Esophagus muscularis mucosa (tissue), 4 donors: Measurements from ENCODE around the gene NR3C2. TPM values are rescaled to one million over a fixed set of nuclear protein-coding genes. Genes with fewer than 3 reads are reported as not detected.

Source experiments
- DNase-seq: peaks from one replicate; pipeline ENCODE4 v3.0.0-alpha.2; 2017; ENCODE audit errors: extremely low spot score
- H3K27ac ChIP-seq, 4 donors: fragments of 200-600 bp; sonication (generic); replicated peaks in 1 of 4; 1 replicate in 3 of 4; 2 replicates in 1 of 4; pipeline ENCODE4 v1.5.1; 2016 to 2019; ENCODE audit warnings: mild to moderate bottlenecking in 1 of 4
- H3K27me3 ChIP-seq, 4 donors: fragments of 200-600 bp; sonication (generic); one replicate each; pipeline versions ENCODE4 v1.5.1 to v1.6.0; 2016 to 2019
- H3K36me3 ChIP-seq, 4 donors: fragments of 200-600 bp; sonication (generic); one replicate each; pipeline ENCODE4 v1.5.1; 2016 to 2019
- H3K4me1 ChIP-seq, 4 donors: fragments of 200-600 bp; sonication (generic); one replicate each; pipeline ENCODE4 v1.5.1; 2016 to 2019
- H3K4me3 ChIP-seq, 4 donors: fragments of 200-600 bp; sonication (generic); 1 replicate in 2 of 4; 2 replicates in 2 of 4; pipeline ENCODE4 v1.5.1; 2016 to 2019; ENCODE audit warnings: mild to moderate bottlenecking in 4 of 4, moderate library complexity in 1 of 4
- H3K9me3 ChIP-seq, 4 donors: fragments of 200-600 bp; sonication (generic); 1 replicate in 3 of 4; 2 replicates in 1 of 4; pipeline ENCODE4 v1.5.1; 2016 to 2019
- CTCF ChIP-seq, 3 experiments: fragments of 200-600 bp in 2 of 3; fragments of 450-650 bp in 1 of 3; sonication (generic) in 2 of 3; IDR thresholded peaks; one replicate each; pipeline ENCODE4 v1.5.1; 2017 to 2019; ENCODE audit warnings: antibody characterized with exemption in 3 of 3, mild to moderate bottlenecking in 2 of 3, moderate library complexity in 1 of 3
- EP300 ChIP-seq: sonication (generic); formaldehyde crosslinking; IDR thresholded peaks from one replicate; pipeline ENCODE4 v1.6.1; 2017; ENCODE audit warnings: antibody characterized with exemption
- POLR2A ChIP-seq: fragments of 450-650 bp; IDR thresholded peaks from one replicate; pipeline ENCODE4 v1.6.1; 2017; ENCODE audit warnings: antibody characterized with exemption, moderate library complexity, mild to moderate bottlenecking, low read depth
- POLR2AphosphoS5 ChIP-seq, 2 donors: sonication (generic); formaldehyde crosslinking; IDR thresholded peaks; one replicate each; pipeline ENCODE4 v1.6.1; 2017; ENCODE audit warnings: antibody characterized with exemption in 2 of 2
- WGBS: methylation state at CpG from one replicate; pipeline ENCODE4 v1.1.5; 2018; 5-methylcytosine and 5-hydroxymethylcytosine counted together
- intact Hi-C: fragments of 100-400 bp; cut with DNase I; formaldehyde crosslinking; loops from one replicate; pipeline ENCODE4 v1.15.1; 2023
- total RNA-seq, 4 donors: library from RNA; depleted of rRNA; stranded (reverse); fragments of >200 nt; gene quantifications; one replicate each; pipeline versions ENCODE4 v1.1.0 to v1.2.1, GENCODE V29; 2016

The NR3C2 gene
- total RNA-seq, 4 donors from 2014 or later: 10.0 to 14.6 (median 12.1) TPM

GRCh38 chr4:148097801-148098200 lies 344.4 kb downstream of the NR3C2 start:
- Histone ChIP-seq H3K9me3 (no peaks in the 10 kb centered on the region), H3K27ac (no peak overlapping the region), H3K4me3 (no peak overlapping the region), H3K36me3 (peaks cover 0 to 24% (median 0%) of the 10 kb centered on the region in 4 donors), H3K27me3 (no peaks in the 10 kb centered on the region), H3K4me1 (peaks cover 0 to 7% (median 5%) of the 10 kb centered on the region in 4 donors)
- intact Hi-C loops: loop anchor here (10.0 kb wide), 1 partner anchor 347 kb away; the partner anchor contains the start of gene NR3C2
- 97% methylated on average over 5 of the region's 5 CpGs for WGBS
- DNase-seq: no peak
- TF ChIP-seq POLR2AphosphoS5 (IDR thresholded peaks at IDR 0.05) (no peak), POLR2A (no peak), EP300 (no peak), CTCF (IDR thresholded peaks at IDR 0.05) (no peak)

GRCh38 chr4:148095346-148095923 lies 346.8 kb downstream of the NR3C2 start:
- Histone ChIP-seq H3K9me3 (no peaks in the 10 kb centered on the region), H3K4me1 (peaks cover 0 to 12% (median 6%) of the 10 kb centered on the region in 4 donors), H3K36me3 (peaks cover 0 to 11% (median 0%) of the 10 kb centered on the region in 4 donors), H3K27ac (no peak overlapping the region), H3K27me3 (no peaks in the 10 kb centered on the region), H3K4me3 (no peak overlapping the region)
- no peak for TF ChIP-seq EP300
- no peak for TF ChIP-seq POLR2AphosphoS5 (IDR thresholded peaks at IDR 0.05)
- TF ChIP-seq POLR2A: no peak
- no peak for TF ChIP-seq CTCF (IDR thresholded peaks at IDR 0.05)
- intact Hi-C loops: loop anchor here (10.0 kb wide), 1 partner anchor 349 kb away; the partner anchor contains the start of gene NR3C2
- DNase-seq: peak; percentile 91
- 92% methylated on average over 5 of the region's 5 CpGs for WGBS

GRCh38 chr4:148094149-148094548 lies 348.1 kb downstream of the NR3C2 start:
- no peak overlapping the region for H3K27ac ChIP-seq
- no peaks in the 10 kb centered on the region for H3K27me3 ChIP-seq
- intact Hi-C loops: loop anchor here (10.0 kb wide), 1 partner anchor 351 kb away; the partner anchor contains the start of gene NR3C2
- H3K36me3 ChIP-seq: peaks cover 0 to 11% (median 0%) of the 10 kb centered on the region in 4 donors
- no peaks in the 10 kb centered on the region for H3K9me3 ChIP-seq
- peak; percentile 72 for DNase-seq
- TF ChIP-seq POLR2AphosphoS5 (IDR thresholded peaks at IDR 0.05) (no peak), EP300 (no peak), CTCF (IDR thresholded peaks at IDR 0.05) (no peak), POLR2A (no peak)
- 89% methylated on average over 1 of the region's 1 CpG for whole genome bisulfite sequencing
- no peak overlapping the region for H3K4me3 ChIP-seq
- peaks cover 0 to 12% (median 6%) of the 10 kb centered on the region in 4 donors for H3K4me1 ChIP-seq

GRCh38 chr4:148093065-148093464 lies 349.1 kb downstream of the NR3C2 start:
- no peak overlapping the region for H3K27ac ChIP-seq
- no peaks in the 10 kb centered on the region for H3K27me3 ChIP-seq
- peaks cover 0 to 8% (median 0%) of the 10 kb centered on the region in 4 donors for H3K36me3 ChIP-seq
- H3K4me3 ChIP-seq: no peak overlapping the region
- WGBS: 93% methylated on average over 5 of the region's 5 CpGs
- no peaks in the 10 kb centered on the region for H3K9me3 ChIP-seq
- intact Hi-C loops: loop anchor here (10.0 kb wide), 1 partner anchor 352 kb away; the partner anchor contains the start of gene NR3C2
- H3K4me1 ChIP-seq: peaks cover 0 to 12% (median 6%) of the 10 kb centered on the region in 4 donors
- DNase-seq: peak; percentile 39
- TF ChIP-seq EP300: no peak
- TF ChIP-seq POLR2A: no peak
- no peak for TF ChIP-seq POLR2AphosphoS5 (IDR thresholded peaks at IDR 0.05)
- TF ChIP-seq CTCF (IDR thresholded peaks at IDR 0.05): no peak
